CD14-positive monocyte (primary cell): ENCODE data around the gene ABCC5. TPM values are rescaled to one million over a fixed set of nuclear protein-coding genes. Genes with fewer than 3 reads are reported as not detected.

Experiments
- DNase-seq, 3 donors: peaks; one replicate each; pipeline ENCODE4 v3.0.0-alpha.2; 2011 to 2022
- H2AFZ ChIP-seq: 2 replicates; pipeline ENCODE4 v1.6.0; 2012; ENCODE audit warnings: mild to moderate bottlenecking, low read depth, low read length, inconsistent platforms; ENCODE audit not compliant: insufficient read depth, poor library complexity, severe bottlenecking
- H3K27ac ChIP-seq, 2 donors: 1 replicate in 1 of 2; 2 replicates in 1 of 2; pipeline ENCODE4 v1.5.1; 2012 to 2013; ENCODE audit warnings: low read length in 2 of 2, control low read depth in 1 of 2, inconsistent platforms in 1 of 2, low read depth in 1 of 2, mild to moderate bottlenecking in 1 of 2
- H3K27me3 ChIP-seq, 2 donors: one replicate each; pipeline versions ENCODE4 v1.6.0 to v1.6.1; 2011 to 2013; ENCODE audit warnings: low read length in 2 of 2; ENCODE audit not compliant: control insufficient read depth in 2 of 2, insufficient read depth in 2 of 2
- H3K36me3 ChIP-seq, 2 donors: replicated peaks in 1 of 2; 1 replicate in 1 of 2; 2 replicates in 1 of 2; pipeline versions ENCODE4 v1.5.1 to v1.6.1; 2012 to 2013; ENCODE audit warnings: low read length in 2 of 2, control low read depth in 1 of 2, inconsistent platforms in 1 of 2, mild to moderate bottlenecking in 1 of 2; ENCODE audit not compliant: insufficient read depth in 2 of 2, control insufficient read depth in 1 of 2
- H3K4me1 ChIP-seq, 2 donors: 1 replicate in 1 of 2; 2 replicates in 1 of 2; pipeline versions ENCODE4 v1.5.1 to v1.6.1; 2012 to 2013; ENCODE audit warnings: low read length in 2 of 2, control low read depth in 1 of 2, inconsistent platforms in 1 of 2, mild to moderate bottlenecking in 1 of 2, moderate library complexity in 1 of 2; ENCODE audit not compliant: insufficient read depth in 2 of 2, control insufficient read depth in 1 of 2
- H3K4me2 ChIP-seq: replicated peaks from 2 replicates; pipeline ENCODE3; 2012; ENCODE audit warnings: low read length, moderate library complexity, mild to moderate bottlenecking; ENCODE audit not compliant: poor library complexity, severe bottlenecking; ENCODE audit errors: extremely low read depth
- H3K4me3 ChIP-seq, 3 experiments: fragments of 200-600 bp in 1 of 3; sonication (generic) in 1 of 3; replicated peaks in 1 of 3; 1 replicate in 2 of 3; 2 replicates in 1 of 3; pipeline ENCODE4 v1.5.1; 2011 to 2013; ENCODE audit warnings: low read length in 3 of 3, mild to moderate bottlenecking in 3 of 3, control low read depth in 2 of 3, low read depth in 2 of 3, inconsistent platforms in 1 of 3, moderate library complexity in 1 of 3
- H3K79me2 ChIP-seq: 2 replicates; pipeline ENCODE4 v1.6.0; 2012; ENCODE audit warnings: mild to moderate bottlenecking, control low read depth, inconsistent platforms, low read length, moderate library complexity; ENCODE audit not compliant: insufficient read depth
- H3K9ac ChIP-seq: 2 replicates; pipeline ENCODE4 v1.6.0; 2017; ENCODE audit warnings: low read length, mild to moderate bottlenecking; ENCODE audit not compliant: insufficient read depth, poor library complexity, severe bottlenecking
- H3K9me3 ChIP-seq, 2 donors: replicated peaks in 1 of 2; 1 replicate in 1 of 2; 2 replicates in 1 of 2; pipeline versions ENCODE4 v1.5.1 to v1.6.1; 2012 to 2013; ENCODE audit warnings: low read length in 2 of 2, control low read depth in 1 of 2; ENCODE audit not compliant: control insufficient read depth in 1 of 2, insufficient read depth in 1 of 2
- H4K20me1 ChIP-seq: 2 replicates; pipeline ENCODE4 v1.6.0; 2012; ENCODE audit warnings: mild to moderate bottlenecking, low read length, control low read depth, moderate library complexity; ENCODE audit not compliant: insufficient read depth
- H3K27ac Mint-ChIP-seq, 7 donors: one replicate each; pipeline ENCODE4 v1.8.0; 2020; ENCODE audit warnings: mild to moderate bottlenecking in 7 of 7, mixed read lengths in 7 of 7, moderate library complexity in 6 of 7, inconsistent platforms in 2 of 7
- H3K27me3 Mint-ChIP-seq, 3 donors: one replicate each; pipeline ENCODE4 v1.8.0; 2021 to 2022; ENCODE audit warnings: low read depth in 3 of 3, mild to moderate bottlenecking in 3 of 3, mixed read lengths in 3 of 3, moderate library complexity in 3 of 3, inconsistent platforms in 1 of 3
- H3K36me3 Mint-ChIP-seq, 2 donors: one replicate each; pipeline ENCODE4 v1.8.0; 2020; ENCODE audit warnings: mixed read lengths in 2 of 2, inconsistent platforms in 1 of 2, mild to moderate bottlenecking in 1 of 2
- H3K4me1 Mint-ChIP-seq: one replicate; pipeline ENCODE4 v1.8.0; 2020; ENCODE audit warnings: mild to moderate bottlenecking, mixed read lengths
- H3K4me3 Mint-ChIP-seq, 2 donors: one replicate each; pipeline ENCODE4 v1.8.0; 2020; ENCODE audit warnings: mild to moderate bottlenecking in 2 of 2, mixed read lengths in 2 of 2, moderate library complexity in 1 of 2
- H3K9me3 Mint-ChIP-seq, 7 donors: one replicate each; pipeline ENCODE4 v1.8.0; 2020 to 2022; ENCODE audit warnings: mixed read lengths in 7 of 7, mild to moderate bottlenecking in 6 of 7, moderate library complexity in 6 of 7, inconsistent platforms in 2 of 7
- CTCF ChIP-seq: fragments of 200-600 bp; IDR thresholded peaks from one replicate; pipeline ENCODE4 v1.8.0; 2022; ENCODE audit warnings: antibody characterized with exemption, mild to moderate bottlenecking
- WGBS: methylation state at CpG from one replicate; pipeline ENCODE4 v1.1.5; 2013; ENCODE audit warnings: missing lambda C conversion rate; ENCODE audit not compliant: insufficient coverage; 5-methylcytosine and 5-hydroxymethylcytosine counted together
- intact Hi-C, 2 donors: fragments of 100-400 bp; cut with micrococcal nuclease; formaldehyde crosslinking; loops; one replicate each; pipeline versions ENCODE4 v1.15.0 to v1.15.1; 2023
- polyA minus RNA-seq: library from RNA; depleted of rRNA, polyadenylated mRNA; stranded (reverse); fragments of >200 nt; gene quantifications from 2 replicates; pipeline ENCODE4 v1.2.3, GENCODE V29; 2012
- polyA plus RNA-seq, 3 donors: library from polyadenylated mRNA; depleted of rRNA in 1 of 3; unstranded in 2 of 3; stranded (reverse) in 1 of 3; fragments of 300-500 nt in 2 of 3; fragments of >200 nt in 1 of 3; fragmentation: Illumina TruSeq in 2 of 3; gene quantifications; 1 replicate in 2 of 3; 2 replicates in 1 of 3; pipeline ENCODE4 v1.2.3, GENCODE V29; 2012 to 2021
- total RNA-seq, 12 experiments: library from RNA in 1 of 12; stranded (reverse) in 1 of 12; fragments of 120-200 nt in 1 of 12; gene quantifications; one replicate each; pipeline ENCODE4 v1.2.4 and lab custom pipeline; 2013 to 2026; ENCODE audit warnings: mixed read lengths in 6 of 12, inconsistent platforms in 1 of 12

Gene ABCC5
- total RNA-seq (2013): 10.7 TPM
- polyA plus RNA-seq (10 to 100 TPM in 1 of 3 donors, 1 to 10 TPM in 2; 6.2 to 30.9 (median 7.7) TPM), polyA minus RNA-seq (6.8 and 8.1 TPM in 2 replicates), total RNA-seq (lab: John Stamatoyannopoulos, UW) (3.0 to 33.9 (median 21.9) reads per million in 11 experiments)

DNA sequence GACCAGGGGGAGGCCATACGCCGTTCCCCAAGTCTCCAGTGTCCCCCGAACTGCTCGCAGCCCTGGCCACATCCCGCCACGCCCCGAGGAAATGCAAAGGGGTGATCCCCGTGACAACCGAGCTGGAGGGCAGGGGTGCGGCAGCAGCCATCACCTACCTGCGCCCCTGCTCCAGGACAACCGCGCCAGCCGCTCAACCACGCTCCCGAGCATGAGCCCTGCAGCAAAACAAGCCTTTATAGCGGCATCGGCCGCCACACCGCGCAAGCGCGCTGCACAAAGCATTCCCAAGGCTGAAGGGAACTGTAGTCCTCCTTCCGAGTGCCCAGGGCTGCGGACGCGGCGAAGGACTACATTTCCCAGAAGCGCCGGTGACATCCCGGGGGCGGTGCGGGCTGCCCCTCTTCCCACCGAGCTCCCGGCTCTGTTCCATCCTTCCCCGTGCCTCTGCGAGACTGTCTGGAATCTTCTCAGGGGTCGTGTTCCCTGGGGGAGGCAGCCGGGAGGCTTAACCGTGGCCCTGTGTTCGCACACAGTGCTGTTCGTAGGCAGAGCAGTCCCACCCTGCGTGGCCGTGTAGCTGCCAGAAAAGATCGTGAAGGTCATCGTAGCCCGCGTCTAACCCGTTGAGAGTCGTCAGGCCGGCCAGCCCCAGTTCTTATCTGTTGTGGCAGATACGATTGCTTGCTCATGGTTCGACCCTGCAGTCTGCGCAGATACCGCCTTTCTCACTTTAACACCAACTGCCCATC lies at the start of gene ABCC5:
Gene ABCC5 (minus strand): TSS at position 213 of the 752 bp plus-strand sequence. CDS start 3,492 bp downstream, outside the sequence.
- Histone ChIP-seq H3K4me2 (peak within 1 kb of the TSS; percentile 94), H3K79me2 (no peaks in the 10 kb centered on the region), H3K27me3 (no peaks in the 10 kb centered on the region), H3K4me1 (peaks cover 36 to 45% of the 10 kb centered on the region in 2 donors), H4K20me1 (no peaks in the 10 kb centered on the region), H3K9me3 (no peaks in the 10 kb centered on the region), H3K27ac (peak within 1 kb of the TSS; percentile 43 to 82), H3K36me3 (peaks cover 5 to 12% of the 10 kb centered on the region in 2 donors), H3K4me3 (peak within 1 kb of the TSS; percentile 88 to 100 (median 100)), H2AFZ (peak within 1 kb of the TSS; percentile 100), H3K9ac (peak within 1 kb of the TSS; percentile 72)
- Mint-ChIP-seq H3K4me3 (peak within 1 kb of the TSS; percentile 96 to 97), H3K4me1 (peaks cover 42% of the 10 kb centered on the region), H3K9me3 (peaks cover 0 to 2% (median 0%) of the 10 kb centered on the region in 7 donors), H3K27me3 (peaks cover 5 to 8% (median 7%) of the 10 kb centered on the region in 3 donors), H3K36me3 (peaks cover 9 to 15% of the 10 kb centered on the region in 2 donors), H3K27ac (peak within 1 kb of the TSS; percentile 30 to 94 (median 81))
- TF ChIP-seq CTCF: peak; percentile 85
- under 1% methylated on average over 55 of the region's 55 CpGs for WGBS
- intact Hi-C loops: loop anchor here (1.0 to 10.0 kb wide), 4 partner anchors 117 to 126 kb away; partner anchors contain the start of gene EIF2B5 (in 2 of the 2)
- peak; percentile 75 to 85 (median 80) for DNase-seq

DNA sequence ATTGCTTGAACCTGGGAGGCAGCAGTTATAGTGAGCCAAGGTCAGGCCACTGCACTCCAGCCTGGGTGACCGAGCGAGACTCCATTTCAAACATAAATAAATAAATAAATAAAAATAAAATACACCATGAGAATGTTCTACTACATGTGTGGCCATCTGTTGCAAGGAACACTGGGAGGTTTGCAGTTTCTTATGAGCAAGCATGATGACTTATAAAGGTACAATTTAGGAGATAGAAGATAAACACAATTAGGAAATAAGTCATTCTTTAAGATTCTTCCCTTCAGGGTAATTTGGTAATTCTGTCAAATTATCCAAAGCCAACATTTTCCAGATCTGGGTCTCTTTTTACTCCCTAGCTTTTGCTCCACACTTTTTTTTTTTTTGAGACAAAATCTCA lies 48.5 kb upstream of the ABCC5 start:
- Histone ChIP-seq H3K4me2 (no peak overlapping the region), H3K4me3 (no peak overlapping the region), H3K79me2 (no peaks in the 10 kb centered on the region), H4K20me1 (no peaks in the 10 kb centered on the region), H2AFZ (no peak overlapping the region), H3K36me3 (no peaks in the 10 kb centered on the region), H3K4me1 (no peaks in the 10 kb centered on the region), H3K9ac (no peak overlapping the region), H3K27ac (no peak overlapping the region), H3K9me3 (peaks cover 5 to 13% of the 10 kb centered on the region in 2 donors), H3K27me3 (no peaks in the 10 kb centered on the region)
- H3K9me3 Mint-ChIP-seq: peaks cover 9 to 20% (median 16%) of the 10 kb centered on the region in 7 donors
- H3K4me1 Mint-ChIP-seq: peaks cover 2% of the 10 kb centered on the region
- no CpG with 5 or more reads among the region's 2 CpGs for WGBS
- H3K27ac Mint-ChIP-seq: no peak overlapping the region
- no peaks in the 10 kb centered on the region for H3K36me3 Mint-ChIP-seq
- intact Hi-C loops: no loop called here
- TF ChIP-seq CTCF: no peak
- peaks cover 3 to 8% (median 4%) of the 10 kb centered on the region in 3 donors for H3K27me3 Mint-ChIP-seq
- DNase-seq: no peak
- no peak overlapping the region for H3K4me3 Mint-ChIP-seq
